Measurements from ENCODE around the gene ZCWPW1. TPM values are rescaled to one million over a fixed set of nuclear protein-coding genes. Genes with fewer than 3 reads are reported as not detected.

The ZCWPW1 gene
- total and polyA plus RNA-seq, 2 experiments from 2014 or later, result 0.59 to 2.7 TPM

- Histone ChIP-seq H3K27ac (ENCODE audit: low read depth) (no peak overlapping the region), H3K9me2 (ENCODE audit: insufficient read depth) (no peaks in the 10 kb centered on the region), H3K79me2 (replicated peaks; ENCODE audit: insufficient read depth) (no peaks in the 10 kb centered on the region), H3K4me1 (ENCODE audit: insufficient read depth) (no peaks in the 10 kb centered on the region; the same call in 1 of the 2 replicates), H3K4me3 (no peak overlapping the region), H2AFZ (no peak overlapping the region), H3K4me2 (no peak overlapping the region), H3K36me3 (ENCODE audit: insufficient read depth) (no peaks in the 10 kb centered on the region; the same call in 1 of the 2 replicates), H3K27me3 (ENCODE audit: insufficient read depth) (no peaks in the 10 kb centered on the region), H3F3A (replicated peaks; ENCODE audit: low read depth) (no peaks in the 10 kb centered on the region), H4K20me1 (replicated peaks; ENCODE audit: insufficient read depth) (no peaks in the 10 kb centered on the region; the same call in 1 of the 2 replicates)
- Mint-ChIP-seq H3K27ac (no peak overlapping the region), H3K4me3 (no peak overlapping the region), H3K4me1 (peaks cover 9% of the 10 kb centered on the region), H3K9me3 (no peaks in the 10 kb centered on the region), H3K36me3 (ENCODE audit: low read depth) (no peaks in the 10 kb centered on the region), H3K27me3 (ENCODE audit: insufficient read depth, low read depth, poor library complexity) (peaks cover 8% of the 10 kb centered on the region)
- TF ChIP-seq NANOG (IDR thresholded peaks at IDR 0.05; ENCODE audit: borderline replicate concordance), result no peak
- TF ChIP-seq ZNF114 (CRISPR knock-in tag; IDR thresholded peaks at IDR 0.05), result no peak
- TF ChIP-seq EZH2 (IDR thresholded peaks at IDR 0.05; ENCODE audit: low read depth, unreplicated experiment), result no peak
- no peak for TF ChIP-seq CTCF (conservative IDR thresholded peaks at IDR 0.05; ENCODE audit: low read depth in 2 of 2)
- no peak for TF ChIP-seq JUNB (IDR thresholded peaks at IDR 0.05; ENCODE audit: unreplicated experiment)
- TF ChIP-seq EZH2phosphoT487 (IDR thresholded peaks at IDR 0.05; ENCODE audit: unreplicated experiment), result no peak
- no peak for TF ChIP-seq CREB1 (CRISPR knock-in tag; IDR thresholded peaks at IDR 0.05; ENCODE audit: low read depth)
- no peak for TF ChIP-seq REST (IDR thresholded peaks at IDR 0.05; ENCODE audit: unreplicated experiment)
- no peak for TF ChIP-seq ZNF331 (CRISPR knock-in tag; IDR thresholded peaks at IDR 0.05; ENCODE audit: low read depth)
- TF ChIP-seq POLR2AphosphoS5 (IDR thresholded peaks at IDR 0.05; ENCODE audit: low read depth), result no peak
- DNase-seq (ENCODE audit: low spot score), result no peak
- ATAC-seq, result no peak
Measured at GRCh38 chr7:100466653-100467605, 38.4 kb upstream of the ZCWPW1 start.

Data from GM23338 (cell line).